Common myeloid progenitor, CD34-positive (primary cell): Measurements from ENCODE around the gene SLC6A9.

Experiments used
- CTCF ChIA-PET: fragments of 350-600 bp; sonication (Branson Sonifier 250); formaldehyde crosslinking; loops from one replicate; lab custom pipeline; 2021; ENCODE audit warnings: antibody characterized with exemption; lab: Charles Lee
- POLR2A ChIA-PET: fragments of 350-600 bp; sonication (Branson Sonifier 250); formaldehyde crosslinking; loops from one replicate; lab custom pipeline; 2021; ENCODE audit warnings: antibody characterized with exemption; lab: Charles Lee
- DNase-seq, 3 donors: peaks; one replicate each; pipeline versions ENCODE4 v3.0.0 to v3.0.0-alpha.2; 2013
- H3K27ac ChIP-seq, 2 experiments: 1 replicate in 1 of 2; 2 replicates in 1 of 2; pipeline ENCODE4 v1.7.0; 2013; ENCODE audit warnings: inconsistent platforms in 2 of 2, low read length in 2 of 2, mild to moderate bottlenecking in 2 of 2, low read depth in 1 of 2, moderate library complexity in 1 of 2; ENCODE audit not compliant: severe bottlenecking in 2 of 2, insufficient read depth in 1 of 2, poor library complexity in 1 of 2
- H3K27me3 ChIP-seq, 5 experiments: replicated peaks in 2 of 5; 1 replicate in 3 of 5; 2 replicates in 2 of 5; pipeline versions ENCODE4 v1.6.1 to v1.7.0; 2013; ENCODE audit warnings: low read length in 4 of 5, mild to moderate bottlenecking in 2 of 5, moderate library complexity in 2 of 5, inconsistent platforms in 1 of 5; ENCODE audit not compliant: insufficient read depth in 5 of 5, control insufficient read depth in 4 of 5
- H3K36me3 ChIP-seq, 4 experiments: 1 replicate in 2 of 4; 2 replicates in 2 of 4; pipeline versions ENCODE4 v1.6.1 to v1.7.0; 2013; ENCODE audit warnings: low read length in 3 of 4, control low read depth in 1 of 4, mild to moderate bottlenecking in 1 of 4; ENCODE audit not compliant: control insufficient read depth in 4 of 4, insufficient read depth in 4 of 4
- H3K4me1 ChIP-seq, 4 experiments: 1 replicate in 3 of 4; 2 replicates in 1 of 4; pipeline versions ENCODE4 v1.6.1 to v1.7.1; 2013; ENCODE audit warnings: low read length in 3 of 4, mild to moderate bottlenecking in 3 of 4, control low read depth in 1 of 4, inconsistent platforms in 1 of 4, moderate library complexity in 1 of 4; ENCODE audit not compliant: control insufficient read depth in 4 of 4, insufficient read depth in 4 of 4; ENCODE audit errors: control extremely low read depth in 1 of 4
- H3K4me3 ChIP-seq, 7 experiments: 1 replicate in 4 of 7; 2 replicates in 3 of 7; pipeline versions ENCODE4 v1.5.1 to v1.7.0; 2013; ENCODE audit warnings: mild to moderate bottlenecking in 7 of 7, low read length in 6 of 7, moderate library complexity in 6 of 7, inconsistent platforms in 2 of 7, low read depth in 2 of 7, control low read depth in 1 of 7; ENCODE audit not compliant: insufficient read depth in 4 of 7, control insufficient read depth in 1 of 7; ENCODE audit errors: extremely low read depth in 1 of 7
- H3K9me3 ChIP-seq, 5 experiments: 1 replicate in 4 of 5; 2 replicates in 1 of 5; pipeline versions ENCODE4 v1.6.1 to v1.7.1; 2013; ENCODE audit warnings: low read length in 4 of 5, mild to moderate bottlenecking in 2 of 5, inconsistent platforms in 1 of 5, low read depth in 1 of 5, moderate library complexity in 1 of 5; ENCODE audit not compliant: control insufficient read depth in 4 of 5, insufficient read depth in 2 of 5; ENCODE audit errors: control extremely low read depth in 1 of 5
- WGBS: methylation state at CpG from one replicate; pipeline ENCODE4 v1.1.5; 2013; ENCODE audit not compliant: insufficient coverage; 5-methylcytosine and 5-hydroxymethylcytosine counted together

SLC6A9 gene

GRCh38 chr1:43984855-43985254 lies 46.4 kb downstream of the SLC6A9 start:
- Histone ChIP-seq H3K9me3 (no peaks in the 10 kb centered on the region), H3K4me1 (peaks cover 0 to 12% (median 5%) of the 10 kb centered on the region in 4 experiments), H3K27ac (no peak overlapping the region), H3K36me3 (peaks cover 0 to 30% (median 10%) of the 10 kb centered on the region in 4 experiments), H3K4me3 (no peak overlapping the region), H3K27me3 (no peaks in the 10 kb centered on the region)
- DNase-seq: no peak
- WGBS: 97% methylated on average over 9 of the region's 16 CpGs
- ChIA-PET CTCF (interaction anchor here (0.7 kb wide), 1 partner anchor 9 kb away, joined by 4 read pairs; the partner anchor contains the start of gene ATP6V0B), POLR2A (no interaction called here)

GRCh38 chr1:43983253-43983899 lies 47.9 kb downstream of the SLC6A9 start:
- Histone ChIP-seq H3K4me3 (no peak overlapping the region), H3K27me3 (no peaks in the 10 kb centered on the region), H3K9me3 (no peaks in the 10 kb centered on the region), H3K27ac (no peak overlapping the region), H3K4me1 (peaks cover 0 to 21% (median 14%) of the 10 kb centered on the region in 4 experiments), H3K36me3 (peaks cover 0 to 32% (median 10%) of the 10 kb centered on the region in 4 experiments)
- ChIA-PET CTCF (interaction anchor here (0.6 to 1.4 kb wide), 2 partner anchors 65 to 218 kb away, joined by 3 to 4 read pairs; no protein-coding TSS in a partner anchor), POLR2A (no interaction called here)
- DNase-seq: no peak
- WGBS: 98% methylated on average over 8 of the region's 12 CpGs

- Histone ChIP-seq H3K4me1 (peaks cover 0 to 26% (median 19%) of the 10 kb centered on the region in 4 experiments), H3K9me3 (no peaks in the 10 kb centered on the region), H3K36me3 (peaks cover 0 to 37% (median 13%) of the 10 kb centered on the region in 4 experiments), H3K27ac (no peak overlapping the region), H3K27me3 (no peaks in the 10 kb centered on the region), H3K4me3 (no peak overlapping the region)
- ChIA-PET CTCF (no interaction called here), POLR2A (no interaction called here)
- WGBS: 96% methylated on average over 13 of the region's 15 CpGs
- no peak for DNase-seq
Observed at GRCh38 chr1:43982808-43983207, 48.5 kb downstream of the SLC6A9 start.

- ChIA-PET CTCF (no interaction called here), POLR2A (no interaction called here)
- DNase-seq: no peak
- no peaks in the 10 kb centered on the region for H3K9me3 ChIP-seq
- H3K4me1 ChIP-seq: peaks cover 0 to 28% (median 19%) of the 10 kb centered on the region in 4 experiments
- no peak overlapping the region for H3K4me3 ChIP-seq
- H3K27me3 ChIP-seq: no peaks in the 10 kb centered on the region
- WGBS: 95% methylated on average over 5 of the region's 8 CpGs
- no peak overlapping the region for H3K27ac ChIP-seq
- H3K36me3 ChIP-seq: peaks cover 0 to 43% (median 15%) of the 10 kb centered on the region in 4 experiments
Observed at GRCh38 chr1:43982241-43982640, 49.0 kb downstream of the SLC6A9 start.

- Histone ChIP-seq H3K9me3 (no peaks in the 10 kb centered on the region), H3K27ac (no peak overlapping the region), H3K4me3 (no peak overlapping the region), H3K27me3 (no peaks in the 10 kb centered on the region), H3K36me3 (peaks cover 1 to 49% (median 20%) of the 10 kb centered on the region in 4 experiments), H3K4me1 (peaks cover 0 to 34% (median 20%) of the 10 kb centered on the region in 4 experiments)
- ChIA-PET CTCF (no interaction called here), POLR2A (no interaction called here)
- no peak for DNase-seq
- 96% methylated on average over 11 of the region's 20 CpGs for WGBS
Observed at GRCh38 chr1:43981636-43982035, 49.6 kb downstream of the SLC6A9 start.

GRCh38 chr1:43981135-43981491 lies 50.1 kb downstream of the SLC6A9 start:
- ChIA-PET POLR2A (no interaction called here), CTCF (no interaction called here)
- Histone ChIP-seq H3K9me3 (no peaks in the 10 kb centered on the region), H3K4me1 (peaks cover 1 to 39% (median 23%) of the 10 kb centered on the region in 4 experiments), H3K36me3 (peaks cover 2 to 54% (median 24%) of the 10 kb centered on the region in 4 experiments), H3K27ac (no peak overlapping the region), H3K27me3 (no peaks in the 10 kb centered on the region), H3K4me3 (no peak overlapping the region)
- 91% methylated on average over 19 of the region's 20 CpGs for WGBS
- no peak for DNase-seq
